ENCODE results near the gene NPFF. TPM values are rescaled to one million over a fixed set of nuclear protein-coding genes. Genes with fewer than 3 reads are reported as not detected.

NPFF gene
- total and polyA plus RNA-seq, 7 experiments from 2014 or later, result not detected

GRCh38 chr12:53500142-53500775 lies 7.0 kb downstream of the NPFF start:
- peaks cover 15 to 60% (median 46%) of the 10 kb centered on the region in 7 donors for H3K4me1 Mint-ChIP-seq
- peak overlapping the region; percentile 86 to 96 (median 92) for H3K4me3 Mint-ChIP-seq
- H3K9me3 Mint-ChIP-seq, result peaks cover 0 to 1% (median 0%) of the 10 kb centered on the region in 11 donors
- H3K9me3 ChIP-seq (ENCODE audit: control insufficient read depth in 2 of 3, low read length in 3 of 3), result no peaks in the 10 kb centered on the region
- peak overlapping the region; percentile 84 for H3K4me3 ChIP-seq (ENCODE audit: low read length)
- H3K36me3 Mint-ChIP-seq, result peaks cover 0 to 8% (median 0%) of the 10 kb centered on the region in 5 donors
- ATAC-seq (no peak), DNase-seq (peak in 2 of 9 donors; percentile 42 to 88)
- no peaks in the 10 kb centered on the region for H3K27me3 Mint-ChIP-seq
- peak overlapping the region; percentile 98 for H3K27ac ChIP-seq (ENCODE audit: low read depth, low read length)
- ChIA-PET POLR2A (interaction anchor here (0.7 to 5.9 kb wide), 34 partner anchors 8 to 781 kb away, joined by 3 to 47 read pairs (median 6); partner anchors contain the start of genes AAAS, ATF7, ATP5MC2 and CBX5), CTCF (interaction anchor here (0.9 to 1.6 kb wide), 10 partner anchors 8 to 454 kb away, joined by 3 to 8 read pairs (median 4); partner anchors contain the start of gene SP1)
- peaks cover 0 to 21% (median 0%) of the 10 kb centered on the region in 3 experiments for H3K36me3 ChIP-seq (ENCODE audit: control insufficient read depth in 2 of 3, insufficient read depth in 3 of 3, low read length in 3 of 3)
- H3K4me1 ChIP-seq (ENCODE audit: control insufficient read depth in 2 of 2, insufficient read depth in 2 of 2, low read length in 2 of 2), result peaks cover 24 to 27% of the 10 kb centered on the region in 2 donors
- intact Hi-C loops (cut with micrococcal nuclease), result loop anchor here (1.0 to 10.0 kb wide), 13 partner anchors 8 to 780 kb away; partner anchors contain the start of genes AAAS (in 1 of the 2), ATF7 (in 1 of the 2), ATP5MC2 (in 1 of the 2) and CALCOCO1 (in 1 of the 2)
- H3K27ac Mint-ChIP-seq, result peak overlapping the region; percentile 87 to 100 (median 97)
- H3K27me3 ChIP-seq (ENCODE audit: control insufficient read depth in 2 of 2, insufficient read depth in 2 of 2, low read length in 2 of 2), result no peaks in the 10 kb centered on the region

- intact Hi-C loops (cut with micrococcal nuclease), result loop anchor here (1.0 to 10.0 kb wide), 13 partner anchors 9 to 781 kb away; partner anchors contain the start of genes AAAS (in 1 of the 2), ATF7 (in 1 of the 2), ATP5MC2 (in 1 of the 2) and CALCOCO1 (in 1 of the 2)
- peak; percentile 43 to 77 (median 61) for DNase-seq
- no peaks in the 10 kb centered on the region for H3K27me3 Mint-ChIP-seq
- Histone ChIP-seq H3K4me1 (ENCODE audit: control insufficient read depth in 2 of 2, insufficient read depth in 2 of 2, low read length in 2 of 2) (peaks cover 27% of the 10 kb centered on the region in 2 donors), H3K27ac (ENCODE audit: low read depth, low read length) (peak within 1 kb of the TSS; percentile 98), H3K27me3 (ENCODE audit: control insufficient read depth in 2 of 2, insufficient read depth in 2 of 2, low read length in 2 of 2) (no peaks in the 10 kb centered on the region), H3K4me3 (ENCODE audit: low read length) (peak within 1 kb of the TSS; percentile 84), H3K9me3 (ENCODE audit: control insufficient read depth in 2 of 3, low read length in 3 of 3) (no peaks in the 10 kb centered on the region), H3K36me3 (ENCODE audit: control insufficient read depth in 2 of 3, insufficient read depth in 3 of 3, low read length in 3 of 3) (peaks cover 0 to 14% (median 0%) of the 10 kb centered on the region in 3 experiments)
- no peaks in the 10 kb centered on the region for H3K9me3 Mint-ChIP-seq
- ChIA-PET POLR2A (interaction anchor here (0.6 to 5.9 kb wide), 16 partner anchors 8 to 340 kb away, joined by 3 to 47 read pairs (median 6); partner anchors contain the start of genes PFDN5, PRR13 and SP1), CTCF (interaction anchor here (0.9 to 1.6 kb wide), 4 partner anchors 9 to 48 kb away, joined by 3 to 8 read pairs (median 6); no protein-coding TSS in a partner anchor)
- H3K27ac Mint-ChIP-seq, result peak within 1 kb of the TSS; percentile 87 to 100 (median 97)
- peak within 1 kb of the TSS; percentile 86 to 96 (median 92) for H3K4me3 Mint-ChIP-seq
- peaks cover 15 to 61% (median 46%) of the 10 kb centered on the region in 7 donors for H3K4me1 Mint-ChIP-seq
- peaks cover 0 to 5% (median 0%) of the 10 kb centered on the region in 5 donors for H3K36me3 Mint-ChIP-seq
- no peak for ATAC-seq
These were observed 7.8 kb downstream of the NPFF start, which contains the start of gene MAP3K12 for GRCh38 chr12:53499266-53500141. TSS of gene MAP3K12 (minus strand) at chr12:53499458. CDS start at chr12:53487391, 12,067 bp downstream.

GRCh38 chr12:53498235-53498630 lies 9.1 kb downstream of the NPFF start:
- POLR2A ChIA-PET, result interaction anchor here (0.5 to 5.9 kb wide), 8 partner anchors 10 to 777 kb away, joined by 3 to 47 read pairs (median 5); partner anchors contain the start of genes AAAS and PRR13
- CTCF ChIA-PET, result interaction anchor here (0.6 to 1.6 kb wide), 6 partner anchors 11 to 176 kb away, joined by 3 to 7 read pairs (median 3); partner anchors contain the start of gene AAAS

GRCh38 chr12:53497461-53497860 lies 9.8 kb downstream of the NPFF start:
- Histone ChIP-seq H3K27ac (ENCODE audit: low read depth, low read length) (no peak overlapping the region), H3K27me3 (ENCODE audit: control insufficient read depth in 2 of 2, insufficient read depth in 2 of 2, low read length in 2 of 2) (no peaks in the 10 kb centered on the region), H3K9me3 (ENCODE audit: control insufficient read depth in 2 of 3, low read length in 3 of 3) (no peaks in the 10 kb centered on the region), H3K4me3 (ENCODE audit: low read length) (no peak overlapping the region), H3K4me1 (ENCODE audit: control insufficient read depth in 2 of 2, insufficient read depth in 2 of 2, low read length in 2 of 2) (peaks cover 37 to 39% of the 10 kb centered on the region in 2 donors), H3K36me3 (ENCODE audit: control insufficient read depth in 2 of 3, insufficient read depth in 3 of 3, low read length in 3 of 3) (no peaks in the 10 kb centered on the region)
- H3K4me1 Mint-ChIP-seq, result peaks cover 28 to 69% (median 61%) of the 10 kb centered on the region in 7 donors
- peaks cover 0 to 2% (median 0%) of the 10 kb centered on the region in 11 donors for H3K9me3 Mint-ChIP-seq
- H3K36me3 Mint-ChIP-seq, result peaks cover 0 to 5% (median 0%) of the 10 kb centered on the region in 5 donors
- ChIA-PET POLR2A (interaction anchor here (0.5 to 5.9 kb wide), 6 partner anchors 11 to 777 kb away, joined by 3 to 47 read pairs (median 4); partner anchors contain the start of gene AAAS), CTCF (interaction anchor here (0.7 to 1.5 kb wide), 2 partner anchors 16 to 176 kb away, joined by 3 read pairs; partner anchors contain the start of gene AAAS)
- ATAC-seq (no peak), DNase-seq (no peak)
- H3K4me3 Mint-ChIP-seq, result peak overlapping the region in 8 of 10 donors; percentile 27 to 96 (median 88)
- intact Hi-C loops (cut with micrococcal nuclease), result no loop called here
- H3K27me3 Mint-ChIP-seq, result no peaks in the 10 kb centered on the region
- peak overlapping the region in 5 of 9 donors; percentile 54 to 99 (median 75) for H3K27ac Mint-ChIP-seq

More at GRCh38 chr12:53498235-53498630, 9.1 kb downstream of the NPFF start:
- peaks cover 0 to under 1% (median 0%) of the 10 kb centered on the region in 3 experiments for H3K36me3 ChIP-seq (ENCODE audit: control insufficient read depth in 2 of 3, insufficient read depth in 3 of 3, low read length in 3 of 3)
- peaks cover 37 to 38% of the 10 kb centered on the region in 2 donors for H3K4me1 ChIP-seq (ENCODE audit: control insufficient read depth in 2 of 2, insufficient read depth in 2 of 2, low read length in 2 of 2)
- DNase-seq (no peak), ATAC-seq (no peak)
- no peaks in the 10 kb centered on the region for H3K9me3 ChIP-seq (ENCODE audit: control insufficient read depth in 2 of 3, low read length in 3 of 3)
- H3K36me3 Mint-ChIP-seq, result peaks cover 0 to 5% (median 0%) of the 10 kb centered on the region in 5 donors
- intact Hi-C loops (cut with micrococcal nuclease), result no loop called here
- peaks cover 0 to 2% (median 0%) of the 10 kb centered on the region in 11 donors for H3K9me3 Mint-ChIP-seq
- H3K4me1 Mint-ChIP-seq, result peaks cover 27 to 70% (median 58%) of the 10 kb centered on the region in 7 donors
- no peaks in the 10 kb centered on the region for H3K27me3 Mint-ChIP-seq
- peak overlapping the region; percentile 73 to 96 (median 88) for H3K4me3 Mint-ChIP-seq
- peak overlapping the region; percentile 60 for H3K4me3 ChIP-seq (ENCODE audit: low read length)
- peak overlapping the region; percentile 73 to 99 (median 91) for H3K27ac Mint-ChIP-seq
- H3K27me3 ChIP-seq (ENCODE audit: control insufficient read depth in 2 of 2, insufficient read depth in 2 of 2, low read length in 2 of 2), result no peaks in the 10 kb centered on the region
- H3K27ac ChIP-seq (ENCODE audit: low read depth, low read length), result no peak overlapping the region

GRCh38 chr12:53496752-53497032 lies 10.6 kb downstream of the NPFF start:
- Histone ChIP-seq H3K27me3 (ENCODE audit: control insufficient read depth in 2 of 2, insufficient read depth in 2 of 2, low read length in 2 of 2) (no peaks in the 10 kb centered on the region), H3K36me3 (ENCODE audit: control insufficient read depth in 2 of 3, insufficient read depth in 3 of 3, low read length in 3 of 3) (no peaks in the 10 kb centered on the region), H3K4me1 (ENCODE audit: control insufficient read depth in 2 of 2, insufficient read depth in 2 of 2, low read length in 2 of 2) (peaks cover 31 to 32% of the 10 kb centered on the region in 2 donors), H3K4me3 (ENCODE audit: low read length) (no peak overlapping the region), H3K27ac (ENCODE audit: low read depth, low read length) (no peak overlapping the region), H3K9me3 (ENCODE audit: control insufficient read depth in 2 of 3, low read length in 3 of 3) (no peaks in the 10 kb centered on the region)
- peaks cover 0 to 2% (median 0%) of the 10 kb centered on the region in 11 donors for H3K9me3 Mint-ChIP-seq
- CTCF ChIA-PET, result no interaction called here
- intact Hi-C loops (cut with micrococcal nuclease), result no loop called here
- POLR2A ChIA-PET, result interaction anchor here (1.2 kb wide), 1 partner anchor 55 kb away, joined by 3 read pairs; the partner anchor contains the start of gene PRR13
- no peak for DNase-seq
- H3K27ac Mint-ChIP-seq, result peak overlapping the region in 1 of 9 donors; percentile 69
- ATAC-seq, result no peak
- H3K36me3 Mint-ChIP-seq, result peaks cover 0 to 5% (median 0%) of the 10 kb centered on the region in 5 donors
- H3K27me3 Mint-ChIP-seq, result no peaks in the 10 kb centered on the region
- H3K4me1 Mint-ChIP-seq, result peaks cover 27 to 69% (median 60%) of the 10 kb centered on the region in 7 donors
- peak overlapping the region in 1 of 10 donors; percentile 2 for H3K4me3 Mint-ChIP-seq

All from naive thymus-derived CD4-positive, alpha-beta T cell (primary cell).